OCI-LY3 (cell line): ENCODE data around the gene PKD1.
A peak's percentile ranks its signal among the peaks of the same experiment; 100 is the strongest.

Source experiments
- CTCF ChIP-seq: fragments of 200-600, 300-600 bp; sonication (generic); IDR thresholded peaks from 2 replicates; pipeline ENCODE4 v1.5.1; 2014; ENCODE audit warnings: antibody characterized with exemption, low read length, low read depth
- EZH2phosphoT487 ChIP-seq: fragments of 200-600 bp; shearing (Covaris generic); IDR thresholded peaks from 2 replicates; pipeline ENCODE4 v1.6.1; 2018; ENCODE audit warnings: antibody characterized with exemption, mixed run types, low read depth

GRCh38 chr16:2047330-2048115 lies 88.2 kb downstream of the PKD1 start, which contains the start of the genes NTHL1 and TSC2:
- TF ChIP-seq CTCF = 0 out of 2 replicates have a peak, but pooled peaks have one; percentile 8
- TF ChIP-seq EZH2phosphoT487 = no peak
